CD14-positive monocyte (primary cell): ENCODE data around the gene COL13A1. TPM values are rescaled to one million over a fixed set of nuclear protein-coding genes. Genes with fewer than 3 reads are reported as not detected.

Experiments
- DNase-seq, 3 donors: peaks; one replicate each; pipeline ENCODE4 v3.0.0-alpha.2; 2011 to 2022
- H2AFZ ChIP-seq: 2 replicates; pipeline ENCODE4 v1.6.0; 2012; ENCODE audit warnings: mild to moderate bottlenecking, low read depth, low read length, inconsistent platforms; ENCODE audit not compliant: insufficient read depth, poor library complexity, severe bottlenecking
- H3K27ac ChIP-seq, 2 donors: 1 replicate in 1 of 2; 2 replicates in 1 of 2; pipeline ENCODE4 v1.5.1; 2012 to 2013; ENCODE audit warnings: low read length in 2 of 2, control low read depth in 1 of 2, inconsistent platforms in 1 of 2, low read depth in 1 of 2, mild to moderate bottlenecking in 1 of 2
- H3K27me3 ChIP-seq, 2 donors: one replicate each; pipeline versions ENCODE4 v1.6.0 to v1.6.1; 2011 to 2013; ENCODE audit warnings: low read length in 2 of 2; ENCODE audit not compliant: control insufficient read depth in 2 of 2, insufficient read depth in 2 of 2
- H3K36me3 ChIP-seq, 2 donors: replicated peaks in 1 of 2; 1 replicate in 1 of 2; 2 replicates in 1 of 2; pipeline versions ENCODE4 v1.5.1 to v1.6.1; 2012 to 2013; ENCODE audit warnings: low read length in 2 of 2, control low read depth in 1 of 2, inconsistent platforms in 1 of 2, mild to moderate bottlenecking in 1 of 2; ENCODE audit not compliant: insufficient read depth in 2 of 2, control insufficient read depth in 1 of 2
- H3K4me1 ChIP-seq, 2 donors: 1 replicate in 1 of 2; 2 replicates in 1 of 2; pipeline versions ENCODE4 v1.5.1 to v1.6.1; 2012 to 2013; ENCODE audit warnings: low read length in 2 of 2, control low read depth in 1 of 2, inconsistent platforms in 1 of 2, mild to moderate bottlenecking in 1 of 2, moderate library complexity in 1 of 2; ENCODE audit not compliant: insufficient read depth in 2 of 2, control insufficient read depth in 1 of 2
- H3K4me2 ChIP-seq: replicated peaks from 2 replicates; pipeline ENCODE3; 2012; ENCODE audit warnings: low read length, moderate library complexity, mild to moderate bottlenecking; ENCODE audit not compliant: poor library complexity, severe bottlenecking; ENCODE audit errors: extremely low read depth
- H3K4me3 ChIP-seq, 3 experiments: fragments of 200-600 bp in 1 of 3; sonication (generic) in 1 of 3; replicated peaks in 1 of 3; 1 replicate in 2 of 3; 2 replicates in 1 of 3; pipeline ENCODE4 v1.5.1; 2011 to 2013; ENCODE audit warnings: low read length in 3 of 3, mild to moderate bottlenecking in 3 of 3, control low read depth in 2 of 3, low read depth in 2 of 3, inconsistent platforms in 1 of 3, moderate library complexity in 1 of 3
- H3K79me2 ChIP-seq: 2 replicates; pipeline ENCODE4 v1.6.0; 2012; ENCODE audit warnings: mild to moderate bottlenecking, control low read depth, inconsistent platforms, low read length, moderate library complexity; ENCODE audit not compliant: insufficient read depth
- H3K9ac ChIP-seq: 2 replicates; pipeline ENCODE4 v1.6.0; 2017; ENCODE audit warnings: low read length, mild to moderate bottlenecking; ENCODE audit not compliant: insufficient read depth, poor library complexity, severe bottlenecking
- H3K9me3 ChIP-seq, 2 donors: replicated peaks in 1 of 2; 1 replicate in 1 of 2; 2 replicates in 1 of 2; pipeline versions ENCODE4 v1.5.1 to v1.6.1; 2012 to 2013; ENCODE audit warnings: low read length in 2 of 2, control low read depth in 1 of 2; ENCODE audit not compliant: control insufficient read depth in 1 of 2, insufficient read depth in 1 of 2
- H4K20me1 ChIP-seq: 2 replicates; pipeline ENCODE4 v1.6.0; 2012; ENCODE audit warnings: mild to moderate bottlenecking, low read length, control low read depth, moderate library complexity; ENCODE audit not compliant: insufficient read depth
- H3K27ac Mint-ChIP-seq, 7 donors: one replicate each; pipeline ENCODE4 v1.8.0; 2020; ENCODE audit warnings: mild to moderate bottlenecking in 7 of 7, mixed read lengths in 7 of 7, moderate library complexity in 6 of 7, inconsistent platforms in 2 of 7
- H3K27me3 Mint-ChIP-seq, 3 donors: one replicate each; pipeline ENCODE4 v1.8.0; 2021 to 2022; ENCODE audit warnings: low read depth in 3 of 3, mild to moderate bottlenecking in 3 of 3, mixed read lengths in 3 of 3, moderate library complexity in 3 of 3, inconsistent platforms in 1 of 3
- H3K36me3 Mint-ChIP-seq, 2 donors: one replicate each; pipeline ENCODE4 v1.8.0; 2020; ENCODE audit warnings: mixed read lengths in 2 of 2, inconsistent platforms in 1 of 2, mild to moderate bottlenecking in 1 of 2
- H3K4me1 Mint-ChIP-seq: one replicate; pipeline ENCODE4 v1.8.0; 2020; ENCODE audit warnings: mild to moderate bottlenecking, mixed read lengths
- H3K4me3 Mint-ChIP-seq, 2 donors: one replicate each; pipeline ENCODE4 v1.8.0; 2020; ENCODE audit warnings: mild to moderate bottlenecking in 2 of 2, mixed read lengths in 2 of 2, moderate library complexity in 1 of 2
- H3K9me3 Mint-ChIP-seq, 7 donors: one replicate each; pipeline ENCODE4 v1.8.0; 2020 to 2022; ENCODE audit warnings: mixed read lengths in 7 of 7, mild to moderate bottlenecking in 6 of 7, moderate library complexity in 6 of 7, inconsistent platforms in 2 of 7
- WGBS: methylation state at CpG from one replicate; pipeline ENCODE4 v1.1.5; 2013; ENCODE audit warnings: missing lambda C conversion rate; ENCODE audit not compliant: insufficient coverage; 5-methylcytosine and 5-hydroxymethylcytosine counted together
- intact Hi-C, 2 donors: fragments of 100-400 bp; cut with micrococcal nuclease; formaldehyde crosslinking; loops; one replicate each; pipeline versions ENCODE4 v1.15.0 to v1.15.1; 2023
- polyA plus RNA-seq, 3 donors: library from polyadenylated mRNA; depleted of rRNA in 1 of 3; unstranded in 2 of 3; stranded (reverse) in 1 of 3; fragments of 300-500 nt in 2 of 3; fragments of >200 nt in 1 of 3; fragmentation: Illumina TruSeq in 2 of 3; gene quantifications; 1 replicate in 2 of 3; 2 replicates in 1 of 3; pipeline ENCODE4 v1.2.3, GENCODE V29; 2012 to 2021
- TF ChIP-seq, protein P1 (sequence below): fragments of 200-600 bp; IDR thresholded peaks from one replicate; pipeline ENCODE4 v1.8.0; 2022; ENCODE audit warnings: antibody characterized with exemption, mild to moderate bottlenecking

The COL13A1 gene
- polyA plus RNA-seq, 3 donors, result not detected

DNA sequence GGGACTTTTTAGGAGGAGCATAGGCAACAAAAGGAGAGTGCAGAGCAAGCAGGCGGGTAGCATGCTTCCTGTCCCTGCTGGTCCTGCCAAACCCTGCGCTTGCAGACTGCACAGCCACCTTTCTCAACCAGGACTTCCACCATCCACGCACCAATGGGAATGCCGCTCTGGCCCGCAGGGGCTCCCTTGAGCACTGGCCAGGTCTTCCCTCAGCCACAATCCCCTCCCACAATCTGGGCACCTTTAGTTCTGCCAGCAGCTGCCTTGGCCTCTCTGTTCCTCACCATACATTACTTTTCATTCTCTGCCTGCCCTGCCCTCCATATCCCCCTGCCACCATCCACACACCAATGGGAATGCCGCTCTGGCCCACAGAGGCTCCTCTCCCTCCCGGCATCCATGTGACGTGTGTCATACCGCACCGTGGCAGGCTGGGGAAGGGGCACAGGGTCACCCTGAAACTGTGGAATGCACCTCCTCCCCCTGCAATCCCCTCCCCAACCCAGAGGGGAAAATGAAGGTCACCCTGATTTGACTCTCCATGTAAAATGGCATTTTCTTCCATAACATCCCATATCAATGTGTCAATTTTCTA, 153.6 kb downstream of the COL13A1 start:
- Mint-ChIP-seq H3K36me3 (no peaks in the 10 kb centered on the region), H3K27me3 (peaks cover 2 to 10% (median 8%) of the 10 kb centered on the region in 3 donors), H3K27ac (no peak overlapping the region), H3K9me3 (peaks cover 0 to 2% (median 0%) of the 10 kb centered on the region in 7 donors), H3K4me3 (no peak overlapping the region), H3K4me1 (peaks cover 34% of the 10 kb centered on the region)
- no peak overlapping the region for H3K27ac ChIP-seq
- no peaks in the 10 kb centered on the region for H3K27me3 ChIP-seq
- H4K20me1 ChIP-seq, result no peaks in the 10 kb centered on the region
- peaks cover 16 to 32% of the 10 kb centered on the region in 2 donors for H3K4me1 ChIP-seq
- H2AFZ ChIP-seq, result no peak overlapping the region
- intact Hi-C loops, result no loop called here
- H3K79me2 ChIP-seq, result no peaks in the 10 kb centered on the region
- no peak for DNase-seq
- H3K4me2 ChIP-seq, result no peak overlapping the region
- TF ChIP-seq, protein P1, sequence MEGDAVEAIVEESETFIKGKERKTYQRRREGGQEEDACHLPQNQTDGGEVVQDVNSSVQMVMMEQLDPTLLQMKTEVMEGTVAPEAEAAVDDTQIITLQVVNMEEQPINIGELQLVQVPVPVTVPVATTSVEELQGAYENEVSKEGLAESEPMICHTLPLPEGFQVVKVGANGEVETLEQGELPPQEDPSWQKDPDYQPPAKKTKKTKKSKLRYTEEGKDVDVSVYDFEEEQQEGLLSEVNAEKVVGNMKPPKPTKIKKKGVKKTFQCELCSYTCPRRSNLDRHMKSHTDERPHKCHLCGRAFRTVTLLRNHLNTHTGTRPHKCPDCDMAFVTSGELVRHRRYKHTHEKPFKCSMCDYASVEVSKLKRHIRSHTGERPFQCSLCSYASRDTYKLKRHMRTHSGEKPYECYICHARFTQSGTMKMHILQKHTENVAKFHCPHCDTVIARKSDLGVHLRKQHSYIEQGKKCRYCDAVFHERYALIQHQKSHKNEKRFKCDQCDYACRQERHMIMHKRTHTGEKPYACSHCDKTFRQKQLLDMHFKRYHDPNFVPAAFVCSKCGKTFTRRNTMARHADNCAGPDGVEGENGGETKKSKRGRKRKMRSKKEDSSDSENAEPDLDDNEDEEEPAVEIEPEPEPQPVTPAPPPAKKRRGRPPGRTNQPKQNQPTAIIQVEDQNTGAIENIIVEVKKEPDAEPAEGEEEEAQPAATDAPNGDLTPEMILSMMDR, result no peak
- H3K9me3 ChIP-seq, result no peaks in the 10 kb centered on the region
- no peak overlapping the region for H3K4me3 ChIP-seq
- 94% methylated on average over 9 of the region's 10 CpGs for WGBS
- H3K9ac ChIP-seq, result no peak overlapping the region
- H3K36me3 ChIP-seq, result no peaks in the 10 kb centered on the region

DNA sequence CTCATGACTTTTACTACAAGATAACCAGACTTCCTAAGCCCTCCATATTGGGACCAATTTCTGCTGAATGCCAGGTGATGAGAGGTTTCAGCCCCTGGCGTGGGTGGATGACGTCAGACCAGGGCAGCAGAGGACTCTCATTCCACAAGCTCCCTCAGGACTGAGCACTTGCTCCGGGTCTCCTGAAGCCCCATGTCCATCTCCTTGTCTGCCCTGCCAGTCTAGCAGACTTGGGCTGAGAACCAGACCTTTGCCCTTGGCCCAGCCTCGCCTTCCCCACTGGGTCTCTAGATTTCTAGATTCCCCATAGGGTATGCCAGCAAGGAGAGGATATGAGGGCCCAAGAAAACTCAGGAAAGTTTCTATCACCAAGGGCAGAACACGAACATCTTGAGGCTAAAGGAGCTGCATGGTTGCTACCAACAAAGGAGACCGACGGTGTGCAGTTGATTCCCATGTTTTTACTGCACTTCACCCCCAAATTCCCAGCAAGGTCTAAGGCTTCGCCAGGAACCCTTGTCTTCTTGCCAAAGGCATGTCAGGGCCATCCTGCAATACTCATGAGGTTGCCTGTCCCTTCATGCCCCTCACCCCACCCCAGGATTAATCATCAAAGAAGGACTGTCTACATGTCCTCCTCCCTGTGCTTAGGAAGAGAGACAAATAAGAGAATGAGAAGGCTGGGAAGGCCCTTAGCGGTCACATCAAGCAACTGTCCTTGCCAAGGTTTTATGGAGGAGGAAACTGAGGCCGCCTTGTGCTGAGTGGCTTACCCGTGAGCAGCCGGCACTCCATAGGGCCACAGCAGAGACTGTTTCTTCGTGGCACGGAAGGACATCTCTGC, 154.4 kb downstream of the COL13A1 start:
- TF ChIP-seq, protein P1, result no peak
- H2AFZ ChIP-seq, result no peak overlapping the region
- no peaks in the 10 kb centered on the region for H3K27me3 ChIP-seq
- H3K27ac Mint-ChIP-seq, result peak overlapping the region in 1 of 7 donors; percentile 80
- H3K4me3 Mint-ChIP-seq, result no peak overlapping the region
- no peaks in the 10 kb centered on the region for H3K79me2 ChIP-seq
- H3K27ac ChIP-seq, result no peak overlapping the region
- H3K27me3 Mint-ChIP-seq, result peaks cover 0 to 8% (median 6%) of the 10 kb centered on the region in 3 donors
- H3K4me3 ChIP-seq, result no peak overlapping the region
- H3K4me2 ChIP-seq, result no peak overlapping the region
- WGBS, result 94% methylated on average over 13 of the region's 14 CpGs
- H4K20me1 ChIP-seq, result no peaks in the 10 kb centered on the region
- peaks cover 42% of the 10 kb centered on the region for H3K4me1 Mint-ChIP-seq
- H3K9ac ChIP-seq, result no peak overlapping the region
- intact Hi-C loops, result no loop called here
- H3K4me1 ChIP-seq, result peaks cover 24 to 40% of the 10 kb centered on the region in 2 donors
- no peaks in the 10 kb centered on the region for H3K36me3 ChIP-seq
- H3K36me3 Mint-ChIP-seq, result no peaks in the 10 kb centered on the region
- peaks cover 0 to 2% (median 0%) of the 10 kb centered on the region in 7 donors for H3K9me3 Mint-ChIP-seq
- DNase-seq, result no peak
- no peaks in the 10 kb centered on the region for H3K9me3 ChIP-seq
